HG03575 (cell line): ENCODE measurements around the gene EMB.

Experiments
- ATAC-seq: cut with Tn5 transposase; IDR thresholded peaks from one replicate; pipeline ENCODE4 v1.9.1; 2021; ENCODE audit not compliant: unreplicated experiment, insufficient number of reproducible peaks, low FRiP score; ENCODE audit errors: extremely low read depth

EMB gene

GRCh38 chr5:50359187-50359586 lies 81.9 kb downstream of the EMB start:
- no peak for ATAC-seq

DNA sequence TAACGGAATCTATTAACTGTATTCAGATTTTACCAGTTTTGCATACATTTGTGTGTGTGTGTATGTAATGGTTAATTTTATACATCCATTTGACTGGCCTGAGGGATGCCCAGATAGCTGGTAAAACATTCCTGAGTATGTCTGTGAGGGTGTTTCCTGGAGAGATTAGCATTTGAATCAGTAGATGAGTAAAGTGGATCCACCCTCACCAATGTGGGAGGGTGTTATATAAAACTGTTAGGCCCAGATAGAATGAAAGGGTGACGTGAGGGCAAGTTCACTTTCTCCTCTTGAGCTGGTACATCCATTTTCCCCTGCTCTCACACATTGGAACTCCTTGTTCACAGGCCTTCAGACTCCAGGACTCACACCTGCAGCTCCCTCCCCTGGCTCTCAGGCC lies 88.7 kb downstream of the EMB start:
- no peak for ATAC-seq
